Femur (tissue), 1 donor: ENCODE results near the gene COLEC11.
A peak's percentile ranks its signal among the peaks of the same experiment; 100 is the strongest.
"Not testable (repeated sequence)": the region's sequence is repeated elsewhere in the genome, so short reads cannot be mapped to it uniquely, and the experiment has no call there.

Source experiments
- DNase-seq: peaks from one replicate; pipeline ENCODE4 v3.0.0-alpha.2; 2017

The COLEC11 gene

GRCh38 chr2:3626118-3626811 is 31.4 kb downstream of the COLEC11 start:
- peak; percentile 14 for DNase-seq

DNA sequence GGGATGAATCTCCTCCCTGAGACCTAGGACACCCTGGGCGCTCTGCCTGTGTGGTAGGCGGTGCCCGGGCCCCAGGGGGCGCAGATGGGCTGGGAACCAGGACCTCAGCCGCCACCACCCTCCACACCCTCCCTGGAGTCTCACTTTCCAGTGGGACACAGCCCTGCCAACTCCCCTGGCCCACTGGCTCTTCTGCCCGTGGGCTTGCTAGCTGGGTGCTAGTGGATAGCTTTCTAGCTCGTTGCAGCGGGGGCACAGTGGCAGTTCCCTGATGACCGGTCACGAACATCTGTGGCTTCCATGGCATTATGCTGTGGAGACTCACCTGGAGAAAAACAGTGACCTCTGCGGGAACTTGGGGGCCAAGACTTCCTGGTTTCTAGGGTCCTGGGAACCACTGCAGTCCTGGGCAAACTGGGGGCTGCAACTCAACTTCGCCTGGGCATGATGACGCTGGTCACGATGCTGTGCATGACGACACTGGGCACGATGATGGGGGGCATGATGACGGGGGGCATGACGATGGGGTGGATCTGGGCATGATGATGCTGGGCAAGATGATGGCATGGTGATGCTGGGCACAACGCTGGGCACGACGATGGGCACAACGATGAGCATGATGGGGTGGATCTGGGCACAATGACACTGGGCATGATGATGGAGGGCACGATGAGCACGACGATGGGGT is 32.0 kb downstream of the COLEC11 start:
- peak; percentile 10 for DNase-seq

DNA sequence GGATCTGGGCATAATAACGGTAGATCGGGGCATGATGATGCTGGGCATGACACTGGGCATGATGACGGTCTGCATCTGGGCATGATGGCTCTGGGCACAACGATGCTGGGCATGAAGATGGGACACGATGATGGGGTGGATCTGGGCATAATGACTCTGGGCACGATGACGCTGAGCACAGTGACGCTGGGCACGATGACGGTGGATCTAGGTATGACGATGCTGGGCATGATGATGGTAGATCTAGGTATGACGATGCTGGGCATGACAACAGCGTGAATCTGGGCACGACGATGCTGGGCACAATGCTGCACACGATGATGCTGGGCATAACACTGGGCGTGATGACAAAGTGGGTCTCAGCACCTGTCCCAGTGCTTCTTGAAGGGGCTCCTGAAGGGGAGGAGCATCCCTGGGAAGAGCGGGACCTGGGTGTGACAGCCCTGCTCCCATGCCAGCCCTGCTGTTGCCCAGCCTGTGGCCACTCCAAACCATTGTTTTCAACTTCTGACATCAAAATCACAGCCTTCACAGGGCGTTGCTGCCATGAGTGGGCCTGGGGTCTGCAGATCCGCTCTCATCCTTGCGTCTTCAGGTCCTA is 32.7 kb downstream of the COLEC11 start:
- DNase-seq, result peak; percentile 5

DNA sequence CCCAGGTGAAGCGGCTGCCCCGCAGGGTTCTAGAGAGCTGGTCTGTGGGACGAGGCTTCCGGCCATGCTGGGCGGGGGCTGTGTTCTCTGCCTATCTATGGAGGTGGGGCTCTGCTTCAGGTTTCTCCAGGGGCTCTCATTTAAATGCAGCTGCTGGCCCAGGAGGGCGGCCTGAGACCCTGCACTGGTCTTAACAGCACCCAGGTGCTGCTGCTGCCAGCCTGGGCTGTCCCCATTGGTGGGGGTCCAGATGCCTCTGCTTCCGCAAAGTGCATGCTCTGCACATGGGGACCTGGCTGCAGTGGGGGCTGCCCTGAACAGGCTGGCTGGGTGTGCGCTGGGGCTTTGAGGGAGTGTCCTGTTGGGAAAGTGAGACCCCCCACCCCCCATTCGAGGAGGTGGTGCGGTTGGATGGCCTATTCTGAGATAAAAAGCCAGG is 33.3 kb downstream of the COLEC11 start:
- DNase-seq, result no peak

DNA sequence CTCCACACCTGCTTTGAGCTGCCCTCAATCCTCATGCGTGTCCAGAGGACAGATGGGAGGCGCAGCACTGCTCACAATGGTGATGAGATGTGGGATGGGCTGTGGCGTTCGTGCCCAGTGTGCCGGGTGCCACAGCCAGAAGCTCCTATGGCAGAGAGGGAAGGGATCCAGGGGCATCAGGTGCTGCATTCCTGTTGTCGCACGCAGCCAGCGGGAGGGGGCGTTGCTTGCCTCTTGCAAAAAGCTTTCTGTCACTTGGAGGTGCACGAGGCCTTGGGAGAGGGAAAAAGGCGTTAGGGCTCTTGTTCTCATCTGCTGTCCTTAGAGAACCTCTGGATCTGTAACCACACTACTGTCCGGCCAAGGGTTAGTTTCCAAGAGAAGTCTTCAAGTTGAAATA is 33.9 kb downstream of the COLEC11 start:
- no peak for DNase-seq

DNA sequence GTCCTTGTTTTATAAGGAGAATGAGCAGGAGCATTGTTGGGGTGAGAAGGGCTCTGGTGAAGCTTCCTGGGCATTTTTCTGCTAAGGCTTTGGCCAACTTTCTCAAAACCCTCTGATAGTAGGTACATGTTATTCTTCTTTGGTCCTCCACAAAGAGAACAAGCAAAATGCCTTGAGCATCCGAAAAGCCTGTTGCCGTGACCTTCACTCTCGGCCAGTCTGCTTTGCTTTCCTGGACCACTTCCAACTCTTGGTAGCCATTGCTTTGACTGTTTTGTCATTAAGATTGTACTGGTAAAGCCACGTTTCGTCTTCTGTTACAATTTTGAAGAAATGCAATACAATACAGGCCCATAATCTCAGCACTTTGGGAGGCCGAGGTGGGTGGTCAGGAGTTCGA is 35.7 kb downstream of the COLEC11 start:
- DNase-seq, result no peak

- DNase-seq, result no peak
Observed at GRCh38 chr2:3631161-3631850, 36.4 kb downstream of the COLEC11 start.

DNA sequence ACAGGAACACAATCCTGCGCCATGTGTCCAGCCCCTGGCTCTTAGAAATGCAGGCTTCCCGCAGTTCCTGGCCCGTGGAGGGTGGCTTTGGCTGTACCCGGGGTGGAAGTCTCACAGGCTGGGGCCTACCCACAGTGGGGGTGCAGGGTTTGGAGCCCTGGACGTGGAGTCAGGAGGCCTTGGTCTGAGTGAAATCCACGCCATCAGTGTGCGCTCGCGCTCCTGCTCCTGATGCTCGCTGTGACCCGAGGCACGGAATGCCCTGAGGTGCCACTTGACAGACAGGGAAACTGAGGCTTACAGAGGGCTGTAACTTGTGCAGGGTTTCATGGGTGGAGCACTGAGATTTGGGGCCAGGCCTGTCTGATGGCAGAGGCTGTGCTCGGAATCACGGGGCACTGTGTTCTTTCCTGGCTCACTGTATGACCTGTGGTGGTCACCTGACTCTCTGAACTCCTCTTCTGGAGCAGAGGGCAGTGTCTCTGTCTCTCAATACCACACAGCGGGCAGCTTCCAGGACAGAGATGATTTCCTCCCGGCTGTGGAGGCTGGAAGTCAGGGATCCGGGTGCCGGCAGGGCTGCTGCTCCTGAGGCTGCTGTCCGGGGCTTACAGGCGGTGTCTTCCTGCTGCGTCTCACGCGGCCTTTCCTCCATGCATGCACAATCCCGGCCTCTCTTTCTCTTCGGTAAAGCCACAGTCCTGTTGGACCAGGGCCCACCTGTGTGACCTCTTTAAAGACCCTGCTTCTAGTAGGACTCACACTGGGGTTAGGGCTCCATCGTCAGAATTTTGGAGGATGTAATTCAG is 37.1 kb downstream of the COLEC11 start:
- peak; percentile 8 for DNase-seq

DNA sequence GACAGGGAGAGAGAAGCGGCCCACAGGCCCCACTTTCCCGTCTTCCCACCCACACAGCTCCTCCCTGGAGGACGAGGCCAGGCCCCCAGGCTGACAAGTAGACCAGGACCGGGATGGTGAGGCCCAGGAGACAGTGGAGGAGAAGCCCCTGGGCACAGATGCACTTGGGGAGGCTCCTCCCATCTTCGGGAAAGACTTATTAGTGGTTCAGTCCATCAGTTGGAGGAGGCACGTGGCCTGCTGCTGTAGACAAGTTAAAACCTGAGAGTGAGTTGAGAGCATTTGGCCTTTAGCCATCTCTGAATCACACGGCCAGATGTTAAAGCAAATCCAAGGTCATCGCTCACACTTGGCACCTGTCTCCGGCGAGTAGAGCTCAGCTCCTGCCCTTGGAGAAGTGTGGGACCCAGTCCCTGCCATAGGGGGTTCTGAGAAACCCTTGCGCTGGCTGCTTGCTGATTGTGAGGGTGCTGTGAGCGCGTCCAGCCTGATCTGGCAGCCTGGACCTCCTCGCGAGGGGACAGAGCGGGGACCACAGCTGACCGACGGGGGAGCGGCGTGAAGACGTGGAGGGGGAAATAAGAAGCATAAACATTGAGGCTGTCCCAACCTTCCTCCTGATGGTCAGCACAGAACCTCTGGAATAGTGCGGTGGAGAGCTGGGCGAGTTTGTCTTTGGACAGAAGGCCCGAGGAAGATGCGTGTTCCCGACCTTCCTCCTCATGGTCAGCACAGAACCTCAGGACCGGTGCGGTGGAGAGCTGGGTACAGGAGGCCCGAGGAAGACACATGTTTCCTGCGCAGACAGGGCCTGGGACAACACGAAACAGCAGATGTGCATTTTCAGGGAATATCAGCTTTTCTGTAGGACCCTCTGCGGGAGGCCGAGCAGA is 38.4 kb downstream of the COLEC11 start:
- DNase-seq, result peak; percentile 29

DNA sequence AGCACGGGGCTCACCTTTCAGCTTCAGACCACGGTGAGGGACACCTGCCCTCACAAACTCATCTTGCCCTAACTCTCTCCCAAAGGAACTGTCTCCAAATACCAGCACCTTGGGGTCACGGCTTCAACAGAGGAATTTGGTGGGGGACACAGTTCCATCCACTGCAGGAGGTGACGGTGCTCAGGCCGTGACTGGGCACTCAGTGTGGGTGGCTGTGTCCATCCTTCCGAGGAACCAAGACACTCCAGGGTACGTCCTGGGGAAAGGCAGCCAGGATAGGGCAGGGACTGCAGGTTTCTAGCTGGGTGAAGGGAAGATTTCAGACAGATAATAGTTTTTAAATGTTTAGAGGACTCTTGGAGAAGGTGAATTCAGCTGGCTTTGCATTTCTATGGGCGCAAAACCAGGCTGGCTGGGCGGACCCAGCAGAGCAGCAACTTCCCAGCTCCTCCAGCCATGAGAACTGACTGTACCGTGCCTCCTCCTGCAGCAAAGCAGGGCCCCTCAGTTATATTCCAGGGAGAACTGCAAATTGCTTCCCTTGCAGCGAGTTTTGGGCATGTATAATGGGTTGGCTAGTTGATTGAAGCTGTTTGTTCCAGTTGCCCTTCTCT is 39.2 kb downstream of the COLEC11 start:
- DNase-seq, result no peak

DNA sequence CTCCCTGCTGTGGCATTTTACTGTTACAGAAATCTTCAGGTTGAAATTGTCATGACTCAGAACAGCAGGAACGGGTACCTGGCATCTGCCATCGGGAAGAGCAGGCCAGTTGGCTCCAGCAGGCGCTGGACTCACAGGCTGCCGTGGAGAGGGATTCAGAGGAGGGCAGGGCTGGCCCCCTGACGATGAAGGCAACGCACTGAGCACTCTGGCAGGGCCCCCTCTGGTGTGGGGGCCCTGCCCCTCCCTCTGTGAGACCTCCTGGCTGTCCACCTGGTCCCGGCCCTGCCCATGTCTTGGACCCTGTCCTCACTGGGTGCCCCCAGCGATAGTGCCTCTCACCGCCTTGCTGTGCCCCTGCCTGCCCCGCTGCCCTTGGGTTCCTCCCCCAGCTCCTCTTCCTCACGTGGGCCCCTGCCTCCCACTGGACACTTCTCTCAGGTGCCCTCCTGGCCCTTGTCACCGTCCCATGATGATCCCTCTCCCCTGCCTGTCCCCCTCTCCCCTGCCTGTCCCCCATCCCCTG is 39.7 kb downstream of the COLEC11 start:
- no peak for DNase-seq

GRCh38 chr2:3635171-3635974 is 40.5 kb downstream of the COLEC11 start:
- DNase-seq, result no peak

DNA sequence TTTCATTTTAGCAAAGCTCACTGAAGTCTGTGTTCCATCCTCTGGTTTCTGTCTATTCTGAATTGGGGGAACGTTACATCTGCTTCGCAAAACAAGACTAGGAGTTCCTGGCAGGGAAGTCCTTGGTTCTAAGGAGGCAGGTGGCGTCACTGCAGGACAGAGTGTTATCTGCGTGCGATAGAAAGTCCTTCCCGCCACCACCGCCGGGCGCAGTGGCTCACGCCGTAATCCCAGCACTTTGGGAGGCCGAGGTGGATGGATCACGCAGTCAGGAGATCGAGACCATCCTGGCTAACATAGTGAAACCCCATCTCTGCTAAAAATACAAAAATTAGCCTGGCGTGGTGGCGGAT is 41.0 kb downstream of the COLEC11 start:
- DNase-seq, result not testable (repeated sequence)

GRCh38 chr2:3636586-3637310 is 41.8 kb downstream of the COLEC11 start:
- no peak for DNase-seq

- no peak for DNase-seq
Observed at GRCh38 chr2:3637311-3637675, 42.4 kb downstream of the COLEC11 start.

DNA sequence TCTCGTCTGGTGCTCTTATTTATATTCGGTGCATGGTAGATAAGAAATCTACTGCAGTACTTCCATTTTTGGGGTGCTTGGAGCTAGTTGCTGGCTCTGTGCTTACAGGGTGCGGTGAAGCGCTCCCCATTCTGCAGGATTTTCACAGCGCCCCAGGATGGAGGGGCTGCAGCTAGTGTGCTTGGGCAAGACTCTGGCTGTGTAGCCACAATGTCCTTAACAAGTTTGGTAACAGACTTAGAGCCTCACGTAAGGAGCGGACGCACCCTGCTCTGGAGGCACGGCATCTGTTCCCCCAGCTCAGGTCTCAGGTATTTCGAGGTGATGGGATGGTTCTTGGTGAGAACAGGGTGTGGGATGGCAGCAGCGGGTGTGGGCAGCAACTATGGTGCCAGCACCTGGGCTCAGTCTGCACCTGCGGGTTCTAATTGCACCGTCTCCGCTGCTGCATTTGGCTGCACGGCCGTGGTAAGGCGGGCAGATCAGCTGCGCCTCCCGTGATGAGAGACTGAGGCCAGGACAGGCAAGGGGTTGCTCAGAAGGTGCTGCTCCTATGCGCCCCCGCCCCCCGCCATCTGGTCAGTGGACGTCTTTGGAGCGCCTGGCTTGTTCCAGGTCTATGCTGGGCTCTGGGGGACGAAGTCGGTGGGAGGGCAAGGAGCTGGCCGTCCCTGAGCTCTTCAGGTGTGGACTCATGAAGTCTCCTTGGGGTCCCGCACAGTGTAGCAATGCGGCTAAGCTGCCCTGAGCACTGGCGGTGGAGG is 43.0 kb downstream of the COLEC11 start:
- DNase-seq, result no peak

DNA sequence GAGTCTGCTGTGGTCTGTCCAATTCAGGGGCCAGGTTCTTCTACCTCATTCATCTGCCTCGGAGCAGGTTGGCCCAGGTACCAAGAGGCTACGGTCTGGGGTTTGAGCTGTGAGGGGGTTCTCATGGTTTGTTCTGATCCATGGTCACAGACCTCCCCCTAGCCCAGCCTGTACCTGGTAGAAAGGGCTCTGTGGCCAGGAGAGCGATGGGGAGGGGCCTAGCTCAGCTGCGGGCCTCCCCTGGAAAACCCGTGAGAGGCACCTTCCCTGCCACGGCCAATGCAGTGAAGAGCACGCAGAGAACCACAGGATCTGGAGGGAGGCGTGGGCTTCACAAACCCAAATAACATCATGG is 43.5 kb downstream of the COLEC11 start:
- no peak for DNase-seq

- no peak for DNase-seq
Observed at GRCh38 chr2:3639015-3639630, 44.2 kb downstream of the COLEC11 start.
